Activated B cell treated with CpG ODN at 0.5 μM for 24 hours (primary cell): ENCODE measurements around the gene NDUFS4. TPM values are rescaled to one million over a fixed set of nuclear protein-coding genes. Genes with fewer than 3 reads are reported as not detected.
"Not testable (repeated sequence)": the region's sequence is repeated elsewhere in the genome, so short reads cannot be mapped to it uniquely, and the experiment has no call there.

Source experiments
- ATAC-seq: fragments of 200-7000 bp; cut with Tn5 transposase; one replicate; pipeline ENCODE4 v1.10.0; 2021; ENCODE audit warnings: low read depth, mild to moderate bottlenecking, moderate library complexity
- CTCF ChIA-PET: fragments of 350-600 bp; sonication (Branson Sonifier 250); formaldehyde crosslinking; loops from one replicate; lab custom pipeline; 2021; ENCODE audit warnings: antibody characterized with exemption; lab: Charles Lee
- POLR2A ChIA-PET: fragments of 350-600 bp; sonication (Branson Sonifier 250); formaldehyde crosslinking; loops from one replicate; lab custom pipeline; 2021; ENCODE audit warnings: antibody characterized with exemption; lab: Charles Lee
- DNase-seq: peaks from one replicate; pipeline ENCODE4 v3.0.0; 2022
- H3K27ac Mint-ChIP-seq: one replicate; pipeline ENCODE4 v1.8.0; 2020; ENCODE audit warnings: mixed read lengths
- H3K27me3 Mint-ChIP-seq: one replicate; pipeline ENCODE4 v1.8.0; 2021; ENCODE audit warnings: mixed read lengths
- H3K36me3 Mint-ChIP-seq: one replicate; pipeline ENCODE4 v1.8.0; 2021; ENCODE audit warnings: low read depth, mixed read lengths
- H3K4me1 Mint-ChIP-seq: one replicate; pipeline ENCODE4 v1.8.0; 2021; ENCODE audit warnings: mixed read lengths
- H3K4me3 Mint-ChIP-seq: one replicate; pipeline ENCODE4 v1.8.0; 2020; ENCODE audit warnings: mild to moderate bottlenecking, mixed read lengths
- H3K9me3 Mint-ChIP-seq: one replicate; pipeline ENCODE4 v1.8.0; 2020; ENCODE audit warnings: mixed read lengths
- intact Hi-C: fragments of 100-400 bp; cut with micrococcal nuclease; formaldehyde crosslinking; loops from one replicate; pipeline ENCODE4 v1.15.1; 2024
- total RNA-seq: library from RNA; stranded (reverse); gene quantifications from 2 replicates; pipeline ENCODE4 v1.2.3, GENCODE V29; 2022
- TF ChIP-seq, protein P1 (sequence below): fragments of 200-600 bp; IDR thresholded peaks from one replicate; pipeline ENCODE4 v1.8.0; 2022; ENCODE audit warnings: antibody characterized with exemption, mild to moderate bottlenecking

Gene NDUFS4
- total RNA-seq, 1 donor from 2014 or later: 35.6 TPM

DNA sequence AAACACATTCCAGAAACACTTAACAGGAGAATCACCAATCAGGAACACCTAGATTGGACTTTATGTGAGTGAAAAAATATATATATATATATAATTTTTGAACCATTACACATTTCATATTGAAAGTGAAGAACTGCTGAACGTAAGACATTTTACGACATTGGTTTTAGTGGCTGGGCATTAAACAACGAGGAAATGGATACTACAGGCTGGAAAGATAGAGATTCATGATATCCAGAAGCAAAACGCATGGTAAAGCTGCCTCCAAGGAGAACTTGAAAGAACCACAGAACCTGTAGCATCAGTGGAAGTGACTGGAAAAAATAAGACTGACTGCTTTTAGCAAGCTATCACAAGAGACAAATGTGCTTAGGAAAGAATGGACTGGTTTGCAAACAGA, 13.2 kb upstream of the NDUFS4 start:
- DNase-seq (no peak), ATAC-seq (no peak)
- ChIA-PET CTCF (no interaction called here), POLR2A (no interaction called here)
- Mint-ChIP-seq H3K27me3 (peaks cover 12% of the 10 kb centered on the region), H3K36me3 (no peaks in the 10 kb centered on the region), H3K27ac (no peak overlapping the region), H3K4me3 (no peak overlapping the region), H3K4me1 (no peaks in the 10 kb centered on the region), H3K9me3 (no peaks in the 10 kb centered on the region)
- intact Hi-C loops: no loop called here
- TF ChIP-seq, protein P1, sequence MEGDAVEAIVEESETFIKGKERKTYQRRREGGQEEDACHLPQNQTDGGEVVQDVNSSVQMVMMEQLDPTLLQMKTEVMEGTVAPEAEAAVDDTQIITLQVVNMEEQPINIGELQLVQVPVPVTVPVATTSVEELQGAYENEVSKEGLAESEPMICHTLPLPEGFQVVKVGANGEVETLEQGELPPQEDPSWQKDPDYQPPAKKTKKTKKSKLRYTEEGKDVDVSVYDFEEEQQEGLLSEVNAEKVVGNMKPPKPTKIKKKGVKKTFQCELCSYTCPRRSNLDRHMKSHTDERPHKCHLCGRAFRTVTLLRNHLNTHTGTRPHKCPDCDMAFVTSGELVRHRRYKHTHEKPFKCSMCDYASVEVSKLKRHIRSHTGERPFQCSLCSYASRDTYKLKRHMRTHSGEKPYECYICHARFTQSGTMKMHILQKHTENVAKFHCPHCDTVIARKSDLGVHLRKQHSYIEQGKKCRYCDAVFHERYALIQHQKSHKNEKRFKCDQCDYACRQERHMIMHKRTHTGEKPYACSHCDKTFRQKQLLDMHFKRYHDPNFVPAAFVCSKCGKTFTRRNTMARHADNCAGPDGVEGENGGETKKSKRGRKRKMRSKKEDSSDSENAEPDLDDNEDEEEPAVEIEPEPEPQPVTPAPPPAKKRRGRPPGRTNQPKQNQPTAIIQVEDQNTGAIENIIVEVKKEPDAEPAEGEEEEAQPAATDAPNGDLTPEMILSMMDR: no peak

DNA sequence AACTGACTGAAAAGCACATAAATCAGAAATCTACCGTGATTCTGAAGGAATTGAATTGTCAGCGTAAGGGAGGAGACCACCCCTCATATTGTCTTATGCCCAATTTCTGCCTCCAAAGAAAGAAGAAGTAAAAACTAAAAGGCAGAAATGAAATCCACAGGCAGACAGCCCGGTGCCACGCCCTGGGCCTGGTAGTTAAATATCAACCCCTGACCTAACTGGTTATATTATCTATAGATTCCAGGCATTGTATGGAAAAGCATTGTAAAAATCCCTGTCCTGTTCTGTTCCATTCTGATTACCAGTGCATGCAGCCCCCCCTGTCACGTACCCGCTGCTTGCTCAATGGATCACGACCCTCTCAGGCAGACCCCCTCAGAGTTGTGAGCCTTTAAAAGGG, 11.9 kb upstream of the NDUFS4 start:
- ATAC-seq, H3K4me3 Mint-ChIP-seq, H3K27ac Mint-ChIP-seq, H3K36me3 Mint-ChIP-seq, DNase-seq, intact Hi-C loops, H3K4me1 Mint-ChIP-seq, CTCF ChIA-PET, POLR2A ChIA-PET, H3K9me3 Mint-ChIP-seq: not testable (repeated sequence)
- peaks cover 15% of the 10 kb centered on the region for H3K27me3 Mint-ChIP-seq

DNA sequence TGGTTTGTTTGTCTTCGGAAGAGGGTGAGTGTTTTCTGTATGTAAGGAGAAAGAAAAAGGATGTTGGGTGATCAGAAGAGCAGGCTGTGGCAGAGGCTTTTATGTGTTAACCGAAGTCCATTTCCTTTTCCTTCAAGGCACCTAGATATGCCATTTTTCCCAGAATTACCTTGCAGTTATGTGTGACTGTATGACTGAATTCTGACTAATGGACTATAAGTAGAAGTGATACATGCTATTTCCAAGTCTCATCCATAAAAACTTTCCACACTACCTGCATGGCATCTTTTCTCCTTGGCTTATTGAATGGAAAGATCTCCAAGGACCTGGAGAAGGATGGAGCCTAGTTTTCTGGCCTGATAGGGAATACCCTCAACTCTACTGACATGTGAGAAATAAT, 10.6 kb upstream of the NDUFS4 start:
- H3K9me3 Mint-ChIP-seq: no peaks in the 10 kb centered on the region
- CTCF ChIA-PET: no interaction called here
- no peak overlapping the region for H3K27ac Mint-ChIP-seq
- H3K27me3 Mint-ChIP-seq: peaks cover 19% of the 10 kb centered on the region
- TF ChIP-seq, protein P1: no peak
- H3K4me1 Mint-ChIP-seq: no peaks in the 10 kb centered on the region
- DNase-seq (no peak), ATAC-seq (no peak)
- intact Hi-C loops: no loop called here
- H3K4me3 Mint-ChIP-seq: no peak overlapping the region
- POLR2A ChIA-PET: no interaction called here
- no peaks in the 10 kb centered on the region for H3K36me3 Mint-ChIP-seq

DNA sequence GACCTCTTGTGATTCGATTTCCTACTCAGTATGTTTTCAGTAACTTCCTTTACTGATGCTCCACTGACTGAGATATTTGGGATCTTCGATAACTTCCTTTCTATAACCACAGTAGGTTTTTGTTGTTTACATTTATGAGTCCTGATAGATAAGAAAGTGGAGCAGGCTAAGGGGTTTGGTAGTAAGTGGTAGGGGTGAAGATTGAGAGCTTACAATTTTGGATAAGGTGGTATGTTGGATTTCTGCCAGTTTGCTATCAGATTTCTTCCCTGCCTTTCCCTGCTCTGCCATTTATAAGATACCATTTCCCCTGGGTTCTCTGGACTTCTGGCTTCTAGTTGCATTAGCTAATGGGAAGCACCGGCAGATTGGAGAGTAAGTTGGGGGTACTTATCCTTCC, 7.9 kb upstream of the NDUFS4 start:
- TF ChIP-seq, protein P1: no peak
- CTCF ChIA-PET: no interaction called here
- no peak overlapping the region for H3K4me3 Mint-ChIP-seq
- no peaks in the 10 kb centered on the region for H3K9me3 Mint-ChIP-seq
- intact Hi-C loops: no loop called here
- POLR2A ChIA-PET: no interaction called here
- DNase-seq (no peak), ATAC-seq (no peak)
- no peak overlapping the region for H3K27ac Mint-ChIP-seq
- H3K27me3 Mint-ChIP-seq: peaks cover 16% of the 10 kb centered on the region
- no peaks in the 10 kb centered on the region for H3K4me1 Mint-ChIP-seq
- no peaks in the 10 kb centered on the region for H3K36me3 Mint-ChIP-seq

DNA sequence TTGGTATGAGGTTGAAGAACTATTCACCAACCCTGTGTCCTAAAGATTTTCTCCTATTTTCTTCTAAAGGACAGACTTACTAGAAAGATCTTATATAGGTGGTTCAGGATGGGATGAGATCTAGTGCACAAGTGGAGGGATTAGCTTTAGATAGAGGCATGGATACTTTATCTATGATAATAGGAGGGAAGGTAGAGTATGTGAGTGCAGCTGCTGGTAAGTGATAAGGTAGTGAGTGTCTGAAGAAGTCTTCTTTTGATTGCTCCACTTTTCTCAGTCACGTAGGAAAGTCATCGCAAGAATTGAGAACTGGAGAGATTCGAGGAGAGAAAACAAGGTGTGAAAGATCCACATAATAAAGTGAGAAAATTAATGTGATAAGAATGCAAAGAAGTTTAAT, 6.0 kb upstream of the NDUFS4 start:
- DNase-seq (no peak), ATAC-seq (no peak)
- H3K9me3 Mint-ChIP-seq: peaks cover 3% of the 10 kb centered on the region
- TF ChIP-seq, protein P1: no peak
- intact Hi-C loops: no loop called here
- H3K27me3 Mint-ChIP-seq: peaks cover 26% of the 10 kb centered on the region
- ChIA-PET POLR2A (no interaction called here), CTCF (no interaction called here)
- no peaks in the 10 kb centered on the region for H3K4me1 Mint-ChIP-seq
- no peaks in the 10 kb centered on the region for H3K36me3 Mint-ChIP-seq
- no peak overlapping the region for H3K27ac Mint-ChIP-seq
- H3K4me3 Mint-ChIP-seq: no peak overlapping the region

DNA sequence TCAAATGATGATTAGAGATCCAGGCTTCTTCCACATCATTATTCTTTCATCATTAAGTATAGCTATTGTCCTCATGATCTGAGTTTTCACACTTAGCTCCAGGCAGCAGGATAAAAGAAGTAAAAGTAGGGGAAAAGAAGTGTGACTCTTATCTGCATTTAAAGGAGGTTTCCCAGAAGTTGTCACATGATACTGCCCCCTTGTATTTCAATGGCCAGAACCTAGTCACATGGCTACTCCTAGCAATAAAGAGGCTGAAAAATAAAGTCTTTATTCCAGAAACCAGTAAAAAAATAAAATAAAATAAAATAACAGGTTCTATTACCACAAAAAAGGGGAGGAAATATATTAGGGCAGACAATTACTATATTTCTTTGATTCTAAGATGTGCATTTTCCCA, 5.3 kb upstream of the NDUFS4 start:
- TF ChIP-seq, protein P1: no peak
- H3K4me1 Mint-ChIP-seq: peaks cover 1% of the 10 kb centered on the region
- intact Hi-C loops: no loop called here
- H3K27ac Mint-ChIP-seq: no peak overlapping the region
- POLR2A ChIA-PET: no interaction called here
- CTCF ChIA-PET: no interaction called here
- ATAC-seq: no peak
- peaks cover 4% of the 10 kb centered on the region for H3K9me3 Mint-ChIP-seq
- no peak for DNase-seq
- peaks cover 25% of the 10 kb centered on the region for H3K27me3 Mint-ChIP-seq
- H3K36me3 Mint-ChIP-seq: no peaks in the 10 kb centered on the region
- no peak overlapping the region for H3K4me3 Mint-ChIP-seq
